Transverse colon (tissue), 4 donors: Measurements from ENCODE around the gene NXPH4. TPM values are rescaled to one million over a fixed set of nuclear protein-coding genes. Genes with fewer than 3 reads are reported as not detected.

Experiments used
- DNase-seq: peaks from one replicate; pipeline ENCODE4 v3.0.0-alpha.2; 2019
- H3K27ac ChIP-seq, 4 donors: fragments of 200-600 bp; sonication (generic); 2 replicates each; pipeline ENCODE4 v1.5.1; 2016 to 2018; ENCODE audit warnings: inconsistent platforms in 4 of 4
- H3K27me3 ChIP-seq: fragments of 200-600 bp; sonication (generic); 2 replicates; pipeline ENCODE4 v1.5.1; 2017; ENCODE audit warnings: inconsistent platforms
- H3K36me3 ChIP-seq, 4 donors: fragments of 200-600 bp; sonication (generic); 2 replicates each; pipeline ENCODE4 v1.5.1; 2017 to 2019; ENCODE audit warnings: inconsistent platforms in 4 of 4
- H3K4me1 ChIP-seq, 4 donors: fragments of 200-600 bp; sonication (generic); 2 replicates each; pipeline ENCODE4 v1.5.1; 2017 to 2020; ENCODE audit warnings: inconsistent platforms in 4 of 4
- H3K4me3 ChIP-seq, 4 donors: fragments of 200-600 bp; sonication (generic); 1 replicate in 1 of 4; 2 replicates in 3 of 4; pipeline versions ENCODE4 v1.5.1 to v1.6.1; 2017 to 2019; ENCODE audit warnings: inconsistent platforms in 4 of 4
- H3K9me3 ChIP-seq, 2 donors: fragments of 200-600 bp; sonication (generic); 2 replicates each; pipeline ENCODE4 v1.5.1; 2017 to 2019; ENCODE audit warnings: inconsistent platforms in 2 of 2
- CTCF ChIP-seq, 5 experiments: fragments of 200-600 bp in 3 of 5; fragments of 450-650 bp in 2 of 5; sonication (generic) in 3 of 5; IDR thresholded peaks; 1 replicate in 2 of 5; 2 replicates in 3 of 5; pipeline ENCODE4 v1.5.1; 2016 to 2017; ENCODE audit warnings: antibody characterized with exemption in 5 of 5, inconsistent platforms in 3 of 5, mild to moderate bottlenecking in 2 of 5, moderate library complexity in 1 of 5
- EP300 ChIP-seq: sonication (generic); formaldehyde crosslinking; IDR thresholded peaks from one replicate; pipeline ENCODE4 v1.6.1; 2017; ENCODE audit warnings: antibody characterized with exemption, low read depth
- POLR2A ChIP-seq: fragments of 450-650 bp; IDR thresholded peaks from one replicate; pipeline ENCODE4 v1.6.1; 2016; ENCODE audit warnings: antibody characterized with exemption, mild to moderate bottlenecking, moderate library complexity
- POLR2AphosphoS5 ChIP-seq, 3 donors: sonication (generic); formaldehyde crosslinking; IDR thresholded peaks; one replicate each; pipeline ENCODE4 v1.6.1; 2016; ENCODE audit warnings: antibody characterized with exemption in 3 of 3
- WGBS, 2 donors: methylation state at CpG; one replicate each; pipeline ENCODE4 v1.1.5; 2018; ENCODE audit warnings: low coverage in 1 of 2; 5-methylcytosine and 5-hydroxymethylcytosine counted together
- in situ Hi-C, 4 donors: fragments of 200-750 bp; cut with MboI; loops; one replicate each; pipeline versions ENCODE4 v1.15.0 to v1.15.1; 2017; ENCODE audit warnings: low sequenced_read_pairs in 3 of 4, low pct_ligation_motif_present in 1 of 4, low pct_unique_long_range_greater_than_20kb in 1 of 4
- intact Hi-C: fragments of 100-400 bp; cut with DNase I; formaldehyde crosslinking; loops from one replicate; pipeline ENCODE4 v1.15.1; 2023; ENCODE audit warnings: low total_unique reads
- total RNA-seq, 4 donors: library from RNA; depleted of rRNA; stranded (reverse); fragments of >200 nt; gene quantifications; one replicate each; pipeline ENCODE4 v1.1.0, GENCODE V29; 2016

NXPH4 gene
- total RNA-seq, 4 donors from 2014 or later: not detected

DNA sequence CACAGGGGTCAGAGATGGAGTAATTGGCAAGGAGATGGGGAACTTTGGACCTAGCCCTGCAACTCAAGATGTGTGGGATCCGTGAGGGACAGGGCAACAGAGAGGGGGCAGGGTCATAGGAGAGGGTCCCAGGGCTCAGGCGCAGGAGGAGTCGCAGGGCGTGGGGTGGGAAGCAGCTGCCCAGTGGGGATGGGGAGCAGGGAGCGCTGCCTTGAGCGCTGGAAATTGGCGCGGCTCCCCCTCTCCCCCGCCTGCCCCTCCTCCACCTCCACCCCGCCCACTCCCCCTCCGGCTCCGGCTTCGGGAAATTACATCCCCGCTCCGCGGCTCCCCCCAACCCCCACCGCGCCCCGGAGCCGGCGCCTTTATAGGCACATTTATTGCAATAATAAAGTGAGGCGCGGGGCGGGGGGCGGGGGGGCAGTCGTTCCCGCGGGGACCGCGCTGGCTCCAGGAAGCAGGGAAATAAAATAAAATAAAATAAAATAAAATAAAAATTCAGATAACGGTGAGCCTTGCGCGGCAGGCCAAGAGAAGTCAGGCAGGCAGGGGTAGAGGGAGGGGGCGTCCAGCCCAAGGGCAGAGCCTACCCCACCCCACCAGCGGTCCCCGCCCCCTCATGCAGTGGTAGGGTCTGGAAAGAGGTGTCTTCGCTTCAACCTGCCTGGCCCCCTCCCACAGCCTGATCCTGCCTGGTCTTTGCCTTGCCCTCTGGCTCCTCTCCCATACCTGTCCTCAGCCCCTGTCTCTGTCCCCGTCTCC, 3.6 kb downstream of the NXPH4 start:
- H3K27me3 ChIP-seq: peaks cover 99% of the 10 kb centered on the region
- 3 to 8% methylated on average over 20 to 37 of the region's 38 CpGs for WGBS, 2 donors
- no peak overlapping the region for H3K27ac ChIP-seq
- H3K4me1 ChIP-seq: peaks cover 13 to 23% (median 22%) of the 10 kb centered on the region in 4 donors
- no peak overlapping the region for H3K4me3 ChIP-seq
- in situ Hi-C loops (no loop called here), intact Hi-C loops (no loop called here)
- H3K9me3 ChIP-seq: no peaks in the 10 kb centered on the region
- H3K36me3 ChIP-seq: no peaks in the 10 kb centered on the region
- no peak for DNase-seq
- TF ChIP-seq POLR2A (no peak), POLR2AphosphoS5 (IDR thresholded peaks at IDR 0.05) (no peak), CTCF (IDR thresholded peaks at IDR 0.05) (no peak), EP300 (no peak)

DNA sequence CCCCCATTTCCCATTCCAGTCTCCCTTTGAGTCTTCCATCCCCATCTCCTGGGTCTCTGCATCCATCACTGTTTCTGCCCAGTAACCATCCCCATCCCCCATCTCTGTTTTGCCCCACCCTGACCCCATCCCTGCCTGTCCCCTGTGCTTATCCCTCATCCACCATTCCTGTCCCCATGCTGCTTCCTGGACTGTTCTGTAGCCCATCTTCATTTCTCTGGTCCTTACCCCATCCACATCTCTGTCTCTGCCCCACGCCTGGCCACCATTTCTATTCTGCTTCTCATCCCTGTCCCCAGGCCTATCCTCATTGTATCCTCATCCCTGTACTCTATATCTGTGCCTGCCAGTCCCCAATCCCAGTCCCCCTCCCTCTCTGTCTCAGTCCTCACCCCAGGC, 4.2 kb downstream of the NXPH4 start:
- Histone ChIP-seq H3K9me3 (no peaks in the 10 kb centered on the region), H3K4me1 (peaks cover 15 to 28% (median 24%) of the 10 kb centered on the region in 4 donors), H3K4me3 (no peak overlapping the region), H3K27ac (no peak overlapping the region), H3K27me3 (peaks cover 99% of the 10 kb centered on the region), H3K36me3 (no peaks in the 10 kb centered on the region)
- TF ChIP-seq POLR2A (no peak), POLR2AphosphoS5 (IDR thresholded peaks at IDR 0.05) (no peak), CTCF (IDR thresholded peaks at IDR 0.05) (no peak), EP300 (no peak)
- in situ Hi-C loops (no loop called here), intact Hi-C loops (no loop called here)
- WGBS, 2 donors: 18 to 38% methylated on average over 1 of the region's 1 CpG
- no peak for DNase-seq

DNA sequence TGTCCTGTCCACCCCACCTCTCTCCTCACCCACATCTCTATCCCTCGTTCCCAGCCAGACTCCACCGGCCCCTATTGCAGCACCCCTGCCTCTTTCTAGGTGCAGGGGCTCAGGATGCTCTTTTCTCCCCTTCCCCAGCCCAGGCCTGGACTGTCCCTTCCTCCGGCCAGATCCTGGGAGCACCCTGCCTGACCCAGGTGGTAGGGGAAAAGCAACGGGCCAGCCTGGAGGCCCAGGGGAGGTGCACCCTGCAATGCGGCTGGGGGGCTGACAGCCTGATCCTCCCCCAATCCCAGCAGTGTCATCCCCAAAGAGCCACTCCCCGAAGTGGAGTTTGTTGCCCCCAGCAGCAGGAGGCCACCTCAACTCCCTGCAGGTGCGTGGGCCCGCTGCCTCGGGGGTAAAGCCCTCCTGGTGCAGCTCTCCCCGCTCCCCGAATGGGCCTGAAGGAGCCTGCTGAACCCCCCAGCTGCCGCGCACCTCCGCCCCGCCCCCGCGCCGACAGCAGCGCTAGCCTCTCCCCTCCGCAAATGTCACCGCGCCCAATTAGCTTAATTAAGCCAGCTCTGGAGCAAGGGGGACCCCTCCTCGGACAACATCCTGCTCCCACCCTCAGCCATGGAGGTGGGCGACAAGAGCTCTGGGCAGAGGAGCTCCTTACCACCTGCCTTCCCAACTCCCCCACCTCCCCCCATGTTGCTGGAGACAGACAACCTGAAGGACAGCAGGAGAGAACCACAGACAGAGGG, 4.7 kb downstream of the NXPH4 start:
- DNase-seq: no peak
- TF ChIP-seq EP300: no peak
- no peak for TF ChIP-seq CTCF (IDR thresholded peaks at IDR 0.05)
- no peak for TF ChIP-seq POLR2A
- H3K27me3 ChIP-seq: peaks cover 99% of the 10 kb centered on the region
- H3K4me1 ChIP-seq: peaks cover 12 to 24% (median 18%) of the 10 kb centered on the region in 4 donors
- in situ Hi-C loops: no loop called here
- 23% methylated on average over 16 of the region's 24 CpGs; no CpG with 5 or more reads in 1 of the 2 donors for WGBS, 2 donors
- intact Hi-C loops: no loop called here
- H3K27ac ChIP-seq: no peak overlapping the region
- no peaks in the 10 kb centered on the region for H3K36me3 ChIP-seq
- H3K4me3 ChIP-seq: no peak overlapping the region
- H3K9me3 ChIP-seq: no peaks in the 10 kb centered on the region

GRCh38 chr12:57222286-57223190, 5.9 kb downstream of the NXPH4 start:
- in situ Hi-C loops: no loop called here
- TF ChIP-seq CTCF (IDR thresholded peaks at IDR 0.05): no peak
- TF ChIP-seq POLR2AphosphoS5 (IDR thresholded peaks at IDR 0.05): no peak
- no peak for TF ChIP-seq POLR2A
- no peak for TF ChIP-seq EP300

More at GRCh38 chr12:57222286-57223190, 5.9 kb downstream of the NXPH4 start:
- 40% methylated on average over 13 of the region's 13 CpGs; no CpG with 5 or more reads in 1 of the 2 donors for WGBS, 2 donors
- intact Hi-C loops: no loop called here
- Histone ChIP-seq H3K27me3 (peaks cover 98% of the 10 kb centered on the region), H3K9me3 (no peaks in the 10 kb centered on the region), H3K4me1 (peaks cover 11 to 26% (median 18%) of the 10 kb centered on the region in 4 donors), H3K27ac (no peak overlapping the region), H3K36me3 (no peaks in the 10 kb centered on the region), H3K4me3 (no peak overlapping the region)
- DNase-seq: no peak
